GM12864 (cell line): Measurements from ENCODE around the gene TMEM181.

Experiments
- DNase-seq: peaks from one replicate; pipeline ENCODE4 v3.0.0-alpha.2; 2011; ENCODE audit warnings: low read depth
- H3K4me3 ChIP-seq: 2 replicates; pipeline ENCODE4 v1.5.1; 2011; ENCODE audit warnings: mild to moderate bottlenecking, low read depth, low read length, control low read depth
- CTCF ChIP-seq: IDR thresholded peaks from 2 replicates; pipeline ENCODE4 v1.5.1; 2011; ENCODE audit warnings: low read depth, mild to moderate bottlenecking, moderate library complexity, low read length, control low read depth, inconsistent platforms; ENCODE audit errors: missing control alignments

The TMEM181 gene

DNA sequence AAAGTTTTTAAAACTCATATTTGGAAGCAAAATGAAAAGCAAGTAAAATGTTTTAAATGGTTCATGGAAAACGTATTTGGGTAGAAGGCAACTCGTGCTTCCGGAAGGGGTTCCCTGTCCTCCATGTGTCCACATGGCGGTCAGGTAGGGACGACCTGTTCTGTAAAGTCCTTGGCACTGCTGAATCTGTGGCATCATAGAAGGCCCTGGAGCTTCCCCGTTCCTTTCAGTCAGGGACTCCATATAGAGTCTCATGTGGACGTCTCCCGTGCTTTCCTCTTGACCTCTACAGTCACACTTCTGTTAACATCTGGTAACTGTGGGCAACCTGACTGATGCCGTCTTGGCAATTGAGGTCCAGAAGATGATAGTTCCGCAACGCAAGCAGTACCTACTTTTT lies 73.2 kb downstream of the TMEM181 start:
- no peak for TF ChIP-seq CTCF
- H3K4me3 ChIP-seq, result no peak overlapping the region
- no peak for DNase-seq

DNA sequence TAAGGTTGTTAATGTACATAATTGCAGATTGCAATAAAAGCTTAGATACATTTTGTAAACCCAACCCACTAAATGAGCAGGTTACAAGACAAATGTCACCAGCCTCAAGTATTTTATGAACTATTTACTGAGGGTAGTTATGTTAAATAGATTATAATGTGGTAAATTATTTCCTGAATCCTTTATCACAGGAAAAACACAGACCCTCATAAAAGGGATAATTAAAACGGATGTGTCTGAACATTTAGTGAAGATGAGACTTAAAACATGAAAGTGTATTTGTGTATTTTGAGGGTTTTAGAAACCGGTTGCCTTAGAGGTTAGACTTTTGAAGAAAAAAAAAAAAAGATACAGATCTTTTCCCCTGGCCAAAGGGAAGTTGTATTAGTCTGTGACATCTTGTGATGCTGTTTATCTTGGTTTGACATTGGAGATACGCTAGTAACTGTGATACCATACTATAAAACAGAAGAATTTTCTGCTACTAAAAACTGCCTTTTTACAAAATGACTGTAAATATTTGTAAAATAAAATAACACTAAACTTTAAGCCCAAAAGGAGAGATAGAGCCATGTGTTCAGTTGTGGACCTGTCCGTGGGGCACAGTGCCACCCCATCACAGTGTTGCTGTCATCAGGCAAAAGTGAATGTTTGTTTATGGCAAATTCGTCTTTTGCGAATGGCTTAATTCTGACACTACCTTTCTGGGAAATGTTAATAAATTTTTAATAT lies 75.0 kb downstream of the TMEM181 start:
- no peak for TF ChIP-seq CTCF
- no peak for DNase-seq
- H3K4me3 ChIP-seq, result no peak overlapping the region

GRCh38 chr6:158635427-158636073 lies 75.7 kb downstream of the TMEM181 start:
- no peak for DNase-seq
- no peak overlapping the region for H3K4me3 ChIP-seq
- TF ChIP-seq CTCF, result no peak

- H3K4me3 ChIP-seq, result no peak overlapping the region
- DNase-seq, result no peak
- no peak for TF ChIP-seq CTCF
Measured at GRCh38 chr6:158636778-158637177, 76.9 kb downstream of the TMEM181 start.

- no peak overlapping the region for H3K4me3 ChIP-seq
- DNase-seq, result no peak
- TF ChIP-seq CTCF, result no peak
Measured at GRCh38 chr6:158638324-158638854, 78.5 kb downstream of the TMEM181 start.

GRCh38 chr6:158639056-158639455 lies 79.2 kb downstream of the TMEM181 start:
- no peak for TF ChIP-seq CTCF
- DNase-seq, result no peak
- H3K4me3 ChIP-seq, result no peak overlapping the region
